Bronchial epithelial cell (primary cell): ENCODE measurements around the gene S100B. TPM values are rescaled to one million over a fixed set of nuclear protein-coding genes. Genes with fewer than 3 reads are reported as not detected.

Experiments used
- DNase-seq: peaks from one replicate; pipeline ENCODE4 v3.0.0-alpha.2; 2010; ENCODE audit warnings: low read depth
- FAIRE-seq: peaks from 2 replicates; lab custom pipeline; 2011; peaks lifted over from hg19 to GRCh38; lab: Jason Lieb, UNC
- H3K27me3 ChIP-seq: 2 replicates; pipeline ENCODE4 v1.5.1; 2011; ENCODE audit warnings: low read length; ENCODE audit not compliant: control insufficient read depth, insufficient read depth
- H3K36me3 ChIP-seq: 2 replicates; pipeline ENCODE4 v1.5.1; 2011; ENCODE audit warnings: low read length; ENCODE audit not compliant: control insufficient read depth, insufficient read depth
- H3K4me3 ChIP-seq: 2 replicates; pipeline ENCODE4 v1.5.1; 2011; ENCODE audit warnings: mild to moderate bottlenecking, low read depth, low read length, control low read depth
- CTCF ChIP-seq: IDR thresholded peaks from 2 replicates; pipeline ENCODE4 v1.5.1; 2011; ENCODE audit warnings: mild to moderate bottlenecking, moderate library complexity, low read length, control low read depth, inconsistent platforms; ENCODE audit not compliant: insufficient read depth, severe bottlenecking
- total RNA-seq: library from RNA; depleted of rRNA; stranded (reverse); fragments of >200 nt; gene quantifications from 2 replicates; pipeline ENCODE4 v1.2.1, GENCODE V29; 2014

The S100B gene
- total RNA-seq, 1 donor from 2014 or later = not detected

GRCh38 chr21:46570119-46570518 is 34.8 kb downstream of the S100B start:
- Histone ChIP-seq H3K27me3 (no peaks in the 10 kb centered on the region), H3K4me3 (no peak overlapping the region), H3K36me3 (peaks cover 23% of the 10 kb centered on the region)
- TF ChIP-seq CTCF = no peak
- no peak for DNase-seq
- no peak for FAIRE-seq

- DNase-seq (no peak), FAIRE-seq (no peak)
- Histone ChIP-seq H3K36me3 (peaks cover 31% of the 10 kb centered on the region), H3K4me3 (no peak overlapping the region), H3K27me3 (no peaks in the 10 kb centered on the region)
- no peak for TF ChIP-seq CTCF
Observed at GRCh38 chr21:46569081-46569480, 35.8 kb downstream of the S100B start.

GRCh38 chr21:46568562-46568961 is 36.3 kb downstream of the S100B start:
- Histone ChIP-seq H3K36me3 (peaks cover 35% of the 10 kb centered on the region), H3K27me3 (no peaks in the 10 kb centered on the region), H3K4me3 (no peak overlapping the region)
- DNase-seq (no peak), FAIRE-seq (no peak)
- no peak for TF ChIP-seq CTCF

GRCh38 chr21:46567348-46567747 is 37.5 kb downstream of the S100B start:
- Histone ChIP-seq H3K4me3 (no peak overlapping the region), H3K36me3 (peaks cover 45% of the 10 kb centered on the region), H3K27me3 (no peaks in the 10 kb centered on the region)
- FAIRE-seq (peak; percentile 7), DNase-seq (no peak)
- TF ChIP-seq CTCF = no peak

- DNase-seq = no peak
- TF ChIP-seq CTCF = no peak
- peaks cover 57% of the 10 kb centered on the region for H3K36me3 ChIP-seq
- FAIRE-seq = no peak
- H3K27me3 ChIP-seq = no peaks in the 10 kb centered on the region
- no peak overlapping the region for H3K4me3 ChIP-seq
Observed at GRCh38 chr21:46564391-46564790, 40.5 kb downstream of the S100B start.

- Histone ChIP-seq H3K4me3 (no peak overlapping the region), H3K36me3 (peaks cover 57% of the 10 kb centered on the region), H3K27me3 (no peaks in the 10 kb centered on the region)
- DNase-seq (no peak), FAIRE-seq (no peak)
- TF ChIP-seq CTCF = no peak
Observed at GRCh38 chr21:46562964-46563607, 41.8 kb downstream of the S100B start.
